Ovary (tissue), 3 donors: ENCODE results near the gene LMO3.

Experiments
- CTCF ChIP-seq, 3 donors: fragments of 450-650 bp in 2 of 3; fragments of 200-600 bp in 1 of 3; IDR thresholded peaks; one replicate each; pipeline versions ENCODE4 v1.5.1 to v1.8.0; 2016 to 2022; ENCODE audit warnings: antibody characterized with exemption in 3 of 3, mild to moderate bottlenecking in 1 of 3
- EP300 ChIP-seq: sonication (generic); formaldehyde crosslinking; IDR thresholded peaks from one replicate; pipeline ENCODE4 v1.6.1; 2017; ENCODE audit warnings: antibody characterized with exemption
- POLR2A ChIP-seq: fragments of 450-650 bp; IDR thresholded peaks from one replicate; pipeline ENCODE4 v1.6.1; 2017; ENCODE audit warnings: antibody characterized with exemption, mild to moderate bottlenecking, moderate library complexity
- donor health status: DM: no; HTN: no; CAD: no.

- TF ChIP-seq EP300 (no peak), CTCF (IDR thresholded peaks at IDR 0.05) (no peak), POLR2A (no peak)
These were observed 63.4 kb downstream of the LMO3 start for GRCh38 chr12:16542586-16542985.
